ENCODE measurements around the gene DRC1. TPM values are rescaled to one million over a fixed set of nuclear protein-coding genes. Genes with fewer than 3 reads are reported as not detected.

DRC1 gene
- total RNA-seq, 3 donors from 2014 or later (not counting 1 experiment from before 2014, with no cell fraction given): not detected

GRCh38 chr2:26435106-26435505 is 33.4 kb downstream of the DRC1 start:
- Mint-ChIP-seq H3K4me3 (no peak overlapping the region), H3K9me3 (no peaks in the 10 kb centered on the region), H3K27ac (no peak overlapping the region), H3K36me3 (no peaks in the 10 kb centered on the region), H3K27me3 (ENCODE audit: low read depth in 2 of 2) (peaks cover 5 to 30% of the 10 kb centered on the region in 2 donors), H3K4me1 (no peaks in the 10 kb centered on the region)
- H3K27ac ChIP-seq (ENCODE audit: low read length): no peak overlapping the region
- H3K4me1 ChIP-seq (ENCODE audit: control insufficient read depth, insufficient read depth, low read length): no peaks in the 10 kb centered on the region
- H3K9me3 ChIP-seq (ENCODE audit: control insufficient read depth, insufficient read depth, low read length): no peaks in the 10 kb centered on the region
- TF ChIP-seq, protein P1, sequence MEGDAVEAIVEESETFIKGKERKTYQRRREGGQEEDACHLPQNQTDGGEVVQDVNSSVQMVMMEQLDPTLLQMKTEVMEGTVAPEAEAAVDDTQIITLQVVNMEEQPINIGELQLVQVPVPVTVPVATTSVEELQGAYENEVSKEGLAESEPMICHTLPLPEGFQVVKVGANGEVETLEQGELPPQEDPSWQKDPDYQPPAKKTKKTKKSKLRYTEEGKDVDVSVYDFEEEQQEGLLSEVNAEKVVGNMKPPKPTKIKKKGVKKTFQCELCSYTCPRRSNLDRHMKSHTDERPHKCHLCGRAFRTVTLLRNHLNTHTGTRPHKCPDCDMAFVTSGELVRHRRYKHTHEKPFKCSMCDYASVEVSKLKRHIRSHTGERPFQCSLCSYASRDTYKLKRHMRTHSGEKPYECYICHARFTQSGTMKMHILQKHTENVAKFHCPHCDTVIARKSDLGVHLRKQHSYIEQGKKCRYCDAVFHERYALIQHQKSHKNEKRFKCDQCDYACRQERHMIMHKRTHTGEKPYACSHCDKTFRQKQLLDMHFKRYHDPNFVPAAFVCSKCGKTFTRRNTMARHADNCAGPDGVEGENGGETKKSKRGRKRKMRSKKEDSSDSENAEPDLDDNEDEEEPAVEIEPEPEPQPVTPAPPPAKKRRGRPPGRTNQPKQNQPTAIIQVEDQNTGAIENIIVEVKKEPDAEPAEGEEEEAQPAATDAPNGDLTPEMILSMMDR (IDR thresholded peaks at IDR 0.05): no peak
- intact Hi-C loops (cut with micrococcal nuclease): no loop called here
- H3K4me3 ChIP-seq (ENCODE audit: low read length): no peak overlapping the region
- no peaks in the 10 kb centered on the region for H3K27me3 ChIP-seq (ENCODE audit: control insufficient read depth, insufficient read depth, low read length)
- DNase-seq (no peak), ATAC-seq (no peak)
- WGBS (ENCODE audit: insufficient coverage): 100% methylated on average over 1 of the region's 2 CpGs
- no peaks in the 10 kb centered on the region for H3K36me3 ChIP-seq (ENCODE audit: control insufficient read depth, insufficient read depth, low read length)

DNA sequence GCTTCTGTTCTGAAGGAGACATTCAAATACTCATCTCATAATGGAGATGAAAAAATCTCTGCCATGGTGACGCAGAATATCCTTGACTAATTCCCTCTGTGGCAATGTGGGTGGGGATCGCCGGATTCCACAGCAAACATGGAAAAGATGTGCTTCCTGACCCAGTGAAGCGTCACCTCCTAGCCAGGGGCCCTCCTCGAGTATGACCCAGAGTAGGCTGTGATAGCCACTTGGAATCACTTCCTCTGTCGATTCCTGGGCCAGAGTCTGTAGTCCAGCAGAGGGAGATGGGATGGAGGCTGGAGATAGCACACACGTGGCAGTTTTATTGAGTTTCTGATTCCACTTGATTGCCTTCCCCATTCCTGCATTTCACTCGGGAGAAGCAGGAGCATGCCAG is 36.8 kb downstream of the DRC1 start:
- Histone ChIP-seq H3K27ac (ENCODE audit: low read length) (no peak overlapping the region), H3K4me1 (ENCODE audit: control insufficient read depth, insufficient read depth, low read length) (no peaks in the 10 kb centered on the region), H3K36me3 (ENCODE audit: control insufficient read depth, insufficient read depth, low read length) (no peaks in the 10 kb centered on the region), H3K27me3 (ENCODE audit: control insufficient read depth, insufficient read depth, low read length) (no peaks in the 10 kb centered on the region), H3K4me3 (ENCODE audit: low read length) (no peak overlapping the region), H3K9me3 (ENCODE audit: control insufficient read depth, insufficient read depth, low read length) (no peaks in the 10 kb centered on the region)
- Mint-ChIP-seq H3K36me3 (no peaks in the 10 kb centered on the region), H3K27ac (no peak overlapping the region), H3K4me3 (no peak overlapping the region), H3K9me3 (no peaks in the 10 kb centered on the region), H3K4me1 (no peaks in the 10 kb centered on the region), H3K27me3 (ENCODE audit: low read depth in 2 of 2) (peaks cover 5 to 12% of the 10 kb centered on the region in 2 donors)
- intact Hi-C loops (cut with micrococcal nuclease): no loop called here
- ATAC-seq: no peak
- no peak for DNase-seq
- 65% methylated on average over 8 of the region's 8 CpGs for WGBS (ENCODE audit: insufficient coverage)
- TF ChIP-seq, protein P1 (IDR thresholded peaks at IDR 0.05): no peak

DNA sequence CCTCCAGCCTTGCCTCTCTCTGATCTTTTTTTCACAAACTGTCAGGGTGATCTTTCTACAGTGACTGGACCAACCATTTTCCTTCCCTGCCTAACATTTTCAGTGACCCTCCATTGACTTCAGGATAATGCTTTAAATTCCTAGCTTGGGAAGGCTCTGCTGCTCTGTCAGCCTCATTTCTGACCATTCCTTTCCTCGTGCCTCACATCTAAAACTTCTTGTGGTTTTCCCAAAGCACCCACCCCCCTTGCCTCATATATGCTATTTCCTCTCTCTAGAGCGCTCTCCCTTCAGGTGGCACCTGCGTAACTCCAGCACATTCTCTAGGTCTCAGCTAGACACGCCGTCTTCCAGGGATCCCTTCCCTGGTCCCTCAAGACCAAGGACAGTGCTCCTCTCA is 37.2 kb downstream of the DRC1 start:
- H3K4me3 ChIP-seq (ENCODE audit: low read length): no peak overlapping the region
- no peak overlapping the region for H3K27ac Mint-ChIP-seq
- TF ChIP-seq, protein P1 (IDR thresholded peaks at IDR 0.05): no peak
- no peaks in the 10 kb centered on the region for H3K36me3 ChIP-seq (ENCODE audit: control insufficient read depth, insufficient read depth, low read length)
- H3K27me3 ChIP-seq (ENCODE audit: control insufficient read depth, insufficient read depth, low read length): no peaks in the 10 kb centered on the region
- H3K27me3 Mint-ChIP-seq (ENCODE audit: low read depth in 2 of 2): peaks cover 5 to 8% of the 10 kb centered on the region in 2 donors
- H3K9me3 Mint-ChIP-seq: no peaks in the 10 kb centered on the region
- no peaks in the 10 kb centered on the region for H3K36me3 Mint-ChIP-seq
- H3K27ac ChIP-seq (ENCODE audit: low read length): no peak overlapping the region
- ATAC-seq (no peak), DNase-seq (no peak)
- no peaks in the 10 kb centered on the region for H3K4me1 ChIP-seq (ENCODE audit: control insufficient read depth, insufficient read depth, low read length)
- H3K4me3 Mint-ChIP-seq: no peak overlapping the region
- WGBS (ENCODE audit: insufficient coverage): 60% methylated on average over 5 of the region's 5 CpGs
- no peaks in the 10 kb centered on the region for H3K4me1 Mint-ChIP-seq
- intact Hi-C loops (cut with micrococcal nuclease): no loop called here
- H3K9me3 ChIP-seq (ENCODE audit: control insufficient read depth, insufficient read depth, low read length): no peaks in the 10 kb centered on the region

DNA sequence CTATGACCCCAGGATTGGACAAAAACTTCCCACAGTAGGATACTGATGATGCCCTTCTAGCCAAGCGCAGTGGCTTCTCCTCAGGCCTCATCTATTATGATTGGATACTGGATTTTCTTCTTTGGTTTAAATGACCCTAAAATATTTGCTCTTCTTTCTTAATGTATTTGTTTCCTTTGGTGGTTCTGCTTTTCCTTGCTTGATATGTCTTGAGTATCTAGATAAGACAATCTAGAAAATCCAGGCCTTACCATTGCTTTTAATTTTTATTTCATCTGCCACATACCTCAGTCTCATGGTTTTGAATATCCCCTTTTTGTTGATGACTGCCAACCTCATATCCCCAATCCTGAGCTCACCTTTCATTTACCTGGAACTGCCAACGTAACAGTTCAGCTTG is 40.6 kb downstream of the DRC1 start:
- Histone ChIP-seq H3K27ac (ENCODE audit: low read length) (no peak overlapping the region), H3K27me3 (ENCODE audit: control insufficient read depth, insufficient read depth, low read length) (no peaks in the 10 kb centered on the region), H3K9me3 (ENCODE audit: control insufficient read depth, insufficient read depth, low read length) (no peaks in the 10 kb centered on the region), H3K4me3 (ENCODE audit: low read length) (no peak overlapping the region), H3K36me3 (ENCODE audit: control insufficient read depth, insufficient read depth, low read length) (no peaks in the 10 kb centered on the region), H3K4me1 (ENCODE audit: control insufficient read depth, insufficient read depth, low read length) (no peaks in the 10 kb centered on the region)
- no peak for ATAC-seq
- no peaks in the 10 kb centered on the region for H3K4me1 Mint-ChIP-seq
- H3K27ac Mint-ChIP-seq: no peak overlapping the region
- no peak for DNase-seq
- H3K27me3 Mint-ChIP-seq (ENCODE audit: low read depth in 2 of 2): peaks cover 5 to 8% of the 10 kb centered on the region in 2 donors
- TF ChIP-seq, protein P1 (IDR thresholded peaks at IDR 0.05): no peak
- H3K4me3 Mint-ChIP-seq: no peak overlapping the region
- intact Hi-C loops (cut with micrococcal nuclease): no loop called here
- 74% methylated on average over 1 of the region's 2 CpGs for WGBS (ENCODE audit: insufficient coverage)
- no peaks in the 10 kb centered on the region for H3K9me3 Mint-ChIP-seq
- H3K36me3 Mint-ChIP-seq: no peaks in the 10 kb centered on the region
